Tracheal epithelial cell (primary cell): ENCODE measurements around the gene IL34. TPM values are rescaled to one million over a fixed set of nuclear protein-coding genes. Genes with fewer than 3 reads are reported as not detected.

Experiments
- total RNA-seq: library from RNA; depleted of rRNA; stranded (reverse); fragments of >200 nt; gene quantifications from 2 replicates; pipeline ENCODE4 v1.2.1, GENCODE V29; 2014

The IL34 gene
- 0.64 and 0.72 TPM in 2 replicates for total RNA-seq

DNA sequence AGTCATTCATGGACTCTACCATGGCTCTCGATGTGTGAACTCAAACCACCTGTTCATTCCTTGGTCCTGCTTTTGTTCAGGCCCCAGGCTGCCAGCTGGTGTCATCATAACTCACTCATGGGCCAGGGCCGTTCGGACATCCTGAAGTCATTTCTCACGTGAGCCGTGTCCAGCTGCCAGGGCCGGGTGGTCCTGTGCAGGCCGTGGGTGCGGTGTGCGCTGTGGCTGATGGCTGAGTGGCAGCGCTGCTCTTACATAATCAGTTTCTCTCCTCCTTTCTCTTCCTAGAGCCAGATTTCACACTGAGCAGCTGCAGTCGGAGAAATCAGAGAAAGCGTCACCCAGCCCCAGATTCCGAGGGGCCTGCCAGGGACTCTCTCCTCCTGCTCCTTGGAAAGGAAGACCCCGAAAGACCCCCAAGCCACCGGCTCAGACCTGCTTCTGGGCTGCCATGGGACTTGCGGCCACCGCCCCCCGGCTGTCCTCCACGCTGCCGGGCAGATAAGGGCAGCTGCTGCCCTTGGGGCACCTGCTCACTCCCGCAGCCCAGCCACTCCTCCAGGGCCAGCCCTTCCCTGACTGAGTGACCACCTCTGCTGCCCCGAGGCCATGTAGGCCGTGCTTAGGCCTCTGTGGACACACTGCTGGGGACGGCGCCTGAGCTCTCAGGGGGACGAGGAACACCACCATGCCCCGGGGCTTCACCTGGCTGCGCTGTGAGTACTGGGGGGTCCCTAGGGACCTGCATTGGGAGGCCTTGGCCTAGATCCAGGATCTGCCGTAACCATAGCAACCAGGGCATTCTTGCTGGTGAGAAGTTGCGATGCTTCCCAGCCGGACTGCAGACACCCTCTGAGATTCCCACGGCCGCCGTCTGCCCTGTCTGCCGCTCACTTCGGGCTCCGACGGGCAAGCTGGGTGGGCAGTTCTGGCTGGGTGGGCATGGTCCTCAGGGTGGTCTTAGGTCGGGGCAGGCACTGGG is at the start of gene IL34:
IL34 (plus strand) TSS at position 300 of the 982 bp plus-strand sequence; CDS start at position 689, 389 bp downstream.

DNA sequence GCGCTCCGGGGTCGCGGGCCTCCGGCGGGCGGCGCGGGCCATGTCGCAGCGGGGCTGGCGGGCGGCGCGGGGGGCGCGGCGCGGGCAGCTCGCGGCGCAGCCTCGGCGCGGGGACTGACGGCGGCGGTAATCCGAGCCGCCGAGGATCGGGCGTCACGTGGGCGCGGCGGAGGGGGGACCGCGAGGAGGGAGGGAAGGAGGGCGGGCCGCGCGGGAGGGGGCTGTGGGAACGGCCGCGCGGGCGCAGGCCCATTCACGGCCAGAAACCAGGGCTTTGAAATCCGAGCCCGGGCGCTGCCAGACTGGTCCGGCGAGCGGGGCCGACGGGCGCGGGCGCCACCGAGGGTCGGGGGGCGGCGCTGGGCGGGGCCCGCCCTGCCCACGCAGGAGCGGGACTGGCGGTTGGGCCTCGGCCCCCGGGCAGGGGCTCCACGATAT is 39.6 kb downstream of the IL34 start, which contains the start of gene MTSS2:
MTSS2 (minus strand) TSS at position 116 of the 438 bp plus-strand sequence. CDS start 262 bp downstream, outside the sequence.

Other genes with a start within 250 kb of the IL34 start
- gene ST3GAL2, start 207.5 kb upstream of the IL34 start, total RNA-seq: 4.3 and 9.6 TPM in 2 replicates
- 12.0 and 13.6 TPM in 2 replicates for gene FCSK, start 192.0 kb upstream of the IL34 start, total RNA-seq
- 63.1 and 76.3 TPM in 2 replicates for gene COG4, start 123.0 kb upstream of the IL34 start, total RNA-seq
- gene SF3B3, start 122.7 kb upstream of the IL34 start, total RNA-seq: 74.5 and 122 TPM in 2 replicates
- gene MTSS2, start 39.5 kb downstream of the IL34 start, total RNA-seq: 18.6 and 20.5 TPM in 2 replicates
- 16.0 and 27.2 TPM in 2 replicates for gene VAC14, start 154.6 kb downstream of the IL34 start, total RNA-seq